SU-DHL-6 (cell line): ENCODE measurements around the gene KLRC4.
"Not testable (repeated sequence)": the region's sequence is repeated elsewhere in the genome, so short reads cannot be mapped to it uniquely, and the experiment has no call there.

Experiments
- H2AFZ ChIP-seq: fragments of 200-600 bp; sonication (generic); 2 replicates; pipeline ENCODE4 v1.6.1; 2014; ENCODE audit warnings: low read depth, mild to moderate bottlenecking, moderate library complexity, mixed read lengths, antibody characterized with exemption, low read length; ENCODE audit not compliant: severe bottlenecking
- H3F3A ChIP-seq: fragments of 200-600 bp; shearing (Covaris generic); 2 replicates; pipeline ENCODE4 v1.6.0; 2016; ENCODE audit warnings: antibody characterized with exemption, mild to moderate bottlenecking; ENCODE audit not compliant: insufficient read depth
- H3K27ac ChIP-seq: fragments of 200-600 bp; sonication (generic); 2 replicates; pipeline ENCODE4 v1.5.1; 2016; ENCODE audit warnings: low read depth, mild to moderate bottlenecking, low read length, moderate library complexity, mixed read lengths
- H3K27me3 ChIP-seq: fragments of 200-600 bp; sonication (generic), shearing (Covaris generic); 2 replicates; pipeline ENCODE4 v1.6.0; 2014; ENCODE audit warnings: mild to moderate bottlenecking, low read length
- H3K36me3 ChIP-seq: fragments of 200-600 bp; sonication (generic); 2 replicates; pipeline ENCODE4 v1.6.1; 2014; ENCODE audit warnings: mild to moderate bottlenecking, low read length, mixed read lengths
- H3K4me2 ChIP-seq: fragments of 300-600, 200-600 bp; shearing (Covaris generic), sonication (generic); 2 replicates; pipeline ENCODE4 v1.6.0; 2014; ENCODE audit warnings: low read length, low read depth, mild to moderate bottlenecking; ENCODE audit not compliant: poor library complexity, severe bottlenecking
- H3K4me3 ChIP-seq: fragments of 200-600 bp; sonication (generic); 2 replicates; pipeline ENCODE4 v1.5.1; 2014; ENCODE audit warnings: antibody characterized with exemption, low read length, mild to moderate bottlenecking, mixed read lengths; ENCODE audit not compliant: insufficient read depth, poor library complexity, severe bottlenecking
- H3K79me2 ChIP-seq: fragments of 200-600 bp; sonication (generic); 2 replicates; pipeline ENCODE4 v1.6.1; 2014; ENCODE audit warnings: mild to moderate bottlenecking, low read length, moderate library complexity; ENCODE audit not compliant: insufficient read depth
- H3K9ac ChIP-seq: fragments of 200-600 bp; sonication (generic); 2 replicates; pipeline ENCODE4 v1.7.0; 2014; ENCODE audit warnings: mild to moderate bottlenecking, low read length
- H3K9me2 ChIP-seq: fragments of 200-600 bp; sonication (generic); replicated peaks from 2 replicates; pipeline ENCODE4 v1.6.1; 2014; ENCODE audit warnings: low read length; ENCODE audit not compliant: insufficient read depth
- H3K9me3 ChIP-seq: fragments of 200-600 bp; sonication (generic); 2 replicates; pipeline ENCODE4 v1.6.1; 2014; ENCODE audit warnings: low read length, mixed read lengths; ENCODE audit not compliant: insufficient read depth
- H4K20me1 ChIP-seq: fragments of 200-600 bp; sonication (generic); 2 replicates; pipeline ENCODE4 v1.6.1; 2014; ENCODE audit warnings: low read depth, mild to moderate bottlenecking, antibody characterized with exemption, low read length, moderate library complexity, mixed read lengths
- CTCF ChIP-seq: fragments of 200-600 bp; sonication (generic); IDR thresholded peaks from one replicate; pipeline ENCODE4 v1.5.1; 2017; ENCODE audit warnings: antibody characterized with exemption, mild to moderate bottlenecking, low read length, moderate library complexity; ENCODE audit not compliant: insufficient read depth, poor library complexity, severe bottlenecking
- EZH2phosphoT487 ChIP-seq: fragments of 200-600 bp; sonication (generic), shearing (Covaris generic); conservative IDR thresholded peaks from 2 replicates; pipeline ENCODE4 v1.6.1; 2018; ENCODE audit warnings: mild to moderate bottlenecking, antibody characterized with exemption, low read length, moderate library complexity, mixed read lengths

KLRC4 gene

DNA sequence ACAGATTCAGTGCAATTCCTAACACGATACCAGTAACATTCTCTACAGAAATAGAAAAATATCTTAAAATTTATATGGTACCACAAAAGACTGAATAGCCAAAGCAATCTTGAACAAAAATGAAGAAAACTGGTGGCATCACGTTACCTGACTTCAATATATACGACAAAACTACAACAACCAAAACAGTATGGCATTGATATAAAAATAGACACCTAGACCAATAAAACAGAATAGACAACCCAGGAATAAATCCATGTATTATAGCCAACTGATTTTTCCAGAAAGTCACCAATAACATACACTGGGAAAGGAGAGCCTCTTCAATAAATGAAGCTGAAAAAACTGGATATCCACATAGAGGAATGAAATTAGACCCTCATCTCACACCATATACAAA lies 25.4 kb downstream of the KLRC4 start:
- Histone ChIP-seq H3K27me3 (no peaks in the 10 kb centered on the region), H3F3A (no peaks in the 10 kb centered on the region), H3K36me3 (no peaks in the 10 kb centered on the region), H3K9me3 (no peaks in the 10 kb centered on the region), H3K4me3 (no peak overlapping the region), H4K20me1 (no peaks in the 10 kb centered on the region), H3K9ac (no peak overlapping the region), H3K27ac (no peak overlapping the region), H3K4me2 (no peak overlapping the region), H3K79me2 (no peaks in the 10 kb centered on the region), H2AFZ (no peak overlapping the region), H3K9me2 (no peaks in the 10 kb centered on the region)
- TF ChIP-seq CTCF (no peak), EZH2phosphoT487 (no peak)

- no peaks in the 10 kb centered on the region for H3K9me2 ChIP-seq
- H4K20me1 ChIP-seq, result no peaks in the 10 kb centered on the region
- no peak overlapping the region for H3K4me2 ChIP-seq
- H3K4me3 ChIP-seq, result no peak overlapping the region
- H3K27me3 ChIP-seq, result no peaks in the 10 kb centered on the region
- TF ChIP-seq CTCF (no peak), EZH2phosphoT487 (no peak)
- H3K79me2 ChIP-seq, result no peaks in the 10 kb centered on the region
- no peak overlapping the region for H3K9ac ChIP-seq
- H2AFZ ChIP-seq, result no peak overlapping the region
- H3K36me3 ChIP-seq, result no peaks in the 10 kb centered on the region
- H3F3A ChIP-seq, result no peaks in the 10 kb centered on the region
- H3K9me3 ChIP-seq, result no peaks in the 10 kb centered on the region
- H3K27ac ChIP-seq, result no peak overlapping the region
Measured at GRCh38 chr12:10381928-10382628, 27.5 kb downstream of the KLRC4 start.

GRCh38 chr12:10378737-10379136 lies 30.8 kb downstream of the KLRC4 start:
- not testable (repeated sequence) for H3K27me3 ChIP-seq, H3K27ac ChIP-seq, H2AFZ ChIP-seq, H3K4me2 ChIP-seq, H3K9me3 ChIP-seq, H3K9ac ChIP-seq, H4K20me1 ChIP-seq, H3K79me2 ChIP-seq, H3K36me3 ChIP-seq, H3K9me2 ChIP-seq, H3K4me3 ChIP-seq, H3F3A ChIP-seq

DNA sequence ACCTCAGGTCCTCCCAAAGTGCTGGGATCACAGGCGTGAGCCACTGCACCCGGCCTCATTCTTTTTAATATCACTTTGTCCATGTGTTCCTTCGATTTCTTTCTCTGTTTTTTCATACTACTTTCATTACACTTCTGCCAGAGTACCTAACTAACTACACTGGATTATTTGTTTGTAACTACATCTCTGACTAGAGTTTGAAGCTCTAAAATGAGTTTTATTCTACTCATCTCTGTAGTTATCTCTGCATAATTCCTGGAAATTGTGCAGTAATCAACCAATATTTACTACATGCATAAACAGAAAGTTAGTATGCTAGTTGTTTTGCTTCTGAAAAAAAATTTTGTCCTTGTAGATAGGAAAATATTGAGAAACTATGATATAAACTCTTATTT lies 34.9 kb downstream of the KLRC4 start:
- no peaks in the 10 kb centered on the region for H3K9me3 ChIP-seq
- no peaks in the 10 kb centered on the region for H3K9me2 ChIP-seq
- H3K9ac ChIP-seq, result no peak overlapping the region
- no peaks in the 10 kb centered on the region for H3K27me3 ChIP-seq
- TF ChIP-seq CTCF (no peak), EZH2phosphoT487 (no peak)
- no peaks in the 10 kb centered on the region for H3F3A ChIP-seq
- no peak overlapping the region for H3K27ac ChIP-seq
- no peaks in the 10 kb centered on the region for H4K20me1 ChIP-seq
- no peak overlapping the region for H2AFZ ChIP-seq
- no peak overlapping the region for H3K4me2 ChIP-seq
- no peaks in the 10 kb centered on the region for H3K36me3 ChIP-seq
- H3K4me3 ChIP-seq, result no peak overlapping the region
- H3K79me2 ChIP-seq, result no peaks in the 10 kb centered on the region
